OCI-LY7 (cell line): ENCODE results near the gene RNF123.

Experiments used
- CTCF ChIP-seq: fragments of 200-600 bp; sonication (generic); conservative IDR thresholded peaks from 2 replicates; pipeline ENCODE4 v1.5.1; 2014; ENCODE audit warnings: mild to moderate bottlenecking, antibody characterized with exemption, low read length, moderate library complexity, mixed read lengths
- EZH2phosphoT487 ChIP-seq: fragments of 200-600 bp; sonication (generic); IDR thresholded peaks from 2 replicates; pipeline ENCODE4 v1.6.1; 2018; ENCODE audit warnings: low read depth, borderline replicate concordance, mild to moderate bottlenecking, mixed run types, antibody characterized with exemption, low read length, moderate library complexity, mixed read lengths

- TF ChIP-seq EZH2phosphoT487 (no peak), CTCF (no peak)
Measured at GRCh38 chr3:49717959-49718857, 28.9 kb downstream of the RNF123 start.
